Peyer's patch (tissue), 4 donors: ENCODE data around the gene CIPC. TPM values are rescaled to one million over a fixed set of nuclear protein-coding genes. Genes with fewer than 3 reads are reported as not detected.

Experiments
- DNase-seq, 3 donors: peaks; one replicate each; pipeline ENCODE4 v3.0.0-alpha.2; 2017 to 2019
- H3K27ac ChIP-seq, 4 donors: fragments of 200-600 bp; sonication (generic); one replicate each; pipeline ENCODE4 v1.5.1; 2016 to 2019
- H3K27me3 ChIP-seq, 2 donors: fragments of 200-600 bp; sonication (generic); one replicate each; pipeline ENCODE4 v1.5.1; 2019
- H3K36me3 ChIP-seq, 3 donors: fragments of 200-600 bp; sonication (generic); one replicate each; pipeline ENCODE4 v1.5.1; 2016 to 2019
- H3K4me1 ChIP-seq, 4 donors: fragments of 200-600 bp; sonication (generic); one replicate each; pipeline ENCODE4 v1.5.1; 2016 to 2019
- H3K4me3 ChIP-seq, 4 donors: fragments of 200-600 bp; sonication (generic); 1 replicate in 3 of 4; 2 replicates in 1 of 4; pipeline ENCODE4 v1.5.1; 2016 to 2019; ENCODE audit warnings: mild to moderate bottlenecking in 1 of 4
- H3K9me3 ChIP-seq, 4 donors: fragments of 200-600 bp; sonication (generic); one replicate each; pipeline ENCODE4 v1.5.1; 2016 to 2019; ENCODE audit warnings: mild to moderate bottlenecking in 1 of 4
- POLR2A ChIP-seq, 2 donors: fragments of 450-650 bp; IDR thresholded peaks; one replicate each; pipeline ENCODE4 v1.5.1; 2017; ENCODE audit warnings: antibody characterized with exemption in 2 of 2, mild to moderate bottlenecking in 2 of 2, moderate library complexity in 2 of 2
- total RNA-seq, 4 donors: library from RNA; depleted of rRNA; stranded (reverse); fragments of >200 nt; gene quantifications; one replicate each; pipeline ENCODE4 v1.1.0, GENCODE V29; 2016
- TF ChIP-seq, protein P1 (sequence below), 6 experiments: fragments of 450-650 bp in 4 of 6; fragments of 200-600 bp in 2 of 6; sonication (generic) in 1 of 6; IDR thresholded peaks; one replicate each; pipeline ENCODE4 v1.5.1; 2017 to 2019; ENCODE audit warnings: antibody characterized with exemption in 6 of 6, mild to moderate bottlenecking in 3 of 6, moderate library complexity in 1 of 6

CIPC gene
- total RNA-seq, 4 donors from 2014 or later = 22.3 to 66.7 (median 52.1) TPM

DNA sequence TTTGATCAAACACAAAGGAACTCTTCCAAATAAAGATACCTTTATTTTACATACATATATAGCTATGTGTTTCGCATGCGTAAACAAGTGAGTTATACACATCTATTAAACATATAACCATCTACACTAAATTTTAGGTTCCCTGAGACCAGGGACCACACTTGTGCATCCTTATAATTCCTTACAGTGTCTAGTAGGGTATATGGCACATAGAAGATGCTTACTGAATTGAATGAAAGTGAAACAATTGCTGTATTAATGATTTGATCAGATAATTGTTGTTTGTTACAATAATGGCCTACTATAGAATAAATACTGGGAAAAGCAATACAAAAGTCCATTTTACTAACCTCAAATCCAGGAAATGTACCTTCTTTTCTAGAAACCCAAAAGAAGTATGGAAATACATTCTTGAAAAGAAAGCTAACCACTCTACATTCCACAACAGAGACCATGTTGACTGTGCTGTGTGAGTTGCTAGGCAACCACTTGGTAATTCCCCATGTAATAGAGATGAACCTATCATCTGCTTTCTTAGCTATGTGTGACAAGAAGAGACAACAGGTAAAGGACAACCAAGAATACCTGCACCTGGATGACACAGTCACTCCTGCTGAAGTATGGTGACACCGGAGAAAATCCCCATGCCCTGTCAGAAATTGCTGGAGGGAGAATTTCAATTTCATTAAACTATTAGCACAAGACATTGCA lies 11.9 kb upstream of the CIPC start:
- H3K4me3 ChIP-seq = no peak overlapping the region
- peaks cover 0 to 7% (median 0%) of the 10 kb centered on the region in 4 donors for H3K9me3 ChIP-seq
- TF ChIP-seq, protein P1, sequence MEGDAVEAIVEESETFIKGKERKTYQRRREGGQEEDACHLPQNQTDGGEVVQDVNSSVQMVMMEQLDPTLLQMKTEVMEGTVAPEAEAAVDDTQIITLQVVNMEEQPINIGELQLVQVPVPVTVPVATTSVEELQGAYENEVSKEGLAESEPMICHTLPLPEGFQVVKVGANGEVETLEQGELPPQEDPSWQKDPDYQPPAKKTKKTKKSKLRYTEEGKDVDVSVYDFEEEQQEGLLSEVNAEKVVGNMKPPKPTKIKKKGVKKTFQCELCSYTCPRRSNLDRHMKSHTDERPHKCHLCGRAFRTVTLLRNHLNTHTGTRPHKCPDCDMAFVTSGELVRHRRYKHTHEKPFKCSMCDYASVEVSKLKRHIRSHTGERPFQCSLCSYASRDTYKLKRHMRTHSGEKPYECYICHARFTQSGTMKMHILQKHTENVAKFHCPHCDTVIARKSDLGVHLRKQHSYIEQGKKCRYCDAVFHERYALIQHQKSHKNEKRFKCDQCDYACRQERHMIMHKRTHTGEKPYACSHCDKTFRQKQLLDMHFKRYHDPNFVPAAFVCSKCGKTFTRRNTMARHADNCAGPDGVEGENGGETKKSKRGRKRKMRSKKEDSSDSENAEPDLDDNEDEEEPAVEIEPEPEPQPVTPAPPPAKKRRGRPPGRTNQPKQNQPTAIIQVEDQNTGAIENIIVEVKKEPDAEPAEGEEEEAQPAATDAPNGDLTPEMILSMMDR (IDR thresholded peaks at IDR 0.05) = no peak
- TF ChIP-seq POLR2A (IDR thresholded peaks at IDR 0.05) = no peak
- no peaks in the 10 kb centered on the region for H3K27me3 ChIP-seq
- no peak overlapping the region for H3K27ac ChIP-seq
- H3K36me3 ChIP-seq = no peaks in the 10 kb centered on the region
- no peak for DNase-seq
- no peaks in the 10 kb centered on the region for H3K4me1 ChIP-seq

DNA sequence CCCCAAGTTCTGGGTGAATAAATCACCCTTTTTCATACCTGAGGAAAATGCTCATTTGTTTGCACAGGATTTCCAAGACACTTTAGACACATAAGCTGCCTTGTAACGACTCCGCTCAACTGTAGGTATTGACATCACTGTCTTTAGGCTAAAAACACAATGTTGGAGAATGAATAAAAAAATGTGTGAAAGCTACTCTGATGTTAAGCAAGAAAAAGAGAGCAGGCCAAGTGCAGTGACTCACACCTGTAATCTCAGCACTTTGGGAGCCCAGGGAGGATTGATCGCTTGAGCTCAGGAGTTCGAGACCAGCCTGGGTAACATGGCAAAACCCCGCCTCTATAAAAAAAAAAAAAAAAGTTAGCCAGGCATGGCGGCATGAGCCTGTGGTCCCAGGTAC lies 11.1 kb upstream of the CIPC start:
- Histone ChIP-seq H3K9me3 (peaks cover 0 to 14% (median 2%) of the 10 kb centered on the region in 4 donors), H3K36me3 (no peaks in the 10 kb centered on the region), H3K4me1 (no peaks in the 10 kb centered on the region), H3K27me3 (no peaks in the 10 kb centered on the region), H3K27ac (no peak overlapping the region), H3K4me3 (no peak overlapping the region)
- DNase-seq = no peak
- TF ChIP-seq, protein P1 (IDR thresholded peaks at IDR 0.05) = no peak
- no peak for TF ChIP-seq POLR2A (IDR thresholded peaks at IDR 0.05)

DNA sequence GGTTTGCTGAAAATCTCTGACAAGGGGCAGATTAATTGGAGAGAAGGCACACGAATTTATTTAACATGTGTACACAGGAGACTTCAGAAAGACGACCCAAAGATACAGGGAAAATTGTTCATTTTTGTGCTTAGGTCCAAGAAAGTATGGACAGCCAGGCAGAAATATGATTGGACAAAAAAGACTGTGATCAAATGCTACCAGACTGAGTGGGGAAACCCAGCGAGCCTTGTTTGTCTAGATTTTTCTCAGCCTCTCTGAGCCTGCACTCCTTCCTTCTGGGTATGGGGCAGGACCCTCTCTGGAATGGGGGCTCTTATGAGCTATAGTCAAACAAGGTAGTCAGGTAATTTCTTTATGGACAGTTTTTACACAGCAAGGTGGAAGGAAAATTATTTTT lies 10.4 kb upstream of the CIPC start:
- peak overlapping the region in 2 of 4 donors; percentile 36 to 60 for H3K27ac ChIP-seq
- H3K36me3 ChIP-seq = no peaks in the 10 kb centered on the region
- DNase-seq = no peak
- no peaks in the 10 kb centered on the region for H3K27me3 ChIP-seq
- TF ChIP-seq, protein P1 (IDR thresholded peaks at IDR 0.05) = no peak
- no peaks in the 10 kb centered on the region for H3K4me1 ChIP-seq
- no peak overlapping the region for H3K4me3 ChIP-seq
- peaks cover 0 to 14% (median 2%) of the 10 kb centered on the region in 4 donors for H3K9me3 ChIP-seq

DNA sequence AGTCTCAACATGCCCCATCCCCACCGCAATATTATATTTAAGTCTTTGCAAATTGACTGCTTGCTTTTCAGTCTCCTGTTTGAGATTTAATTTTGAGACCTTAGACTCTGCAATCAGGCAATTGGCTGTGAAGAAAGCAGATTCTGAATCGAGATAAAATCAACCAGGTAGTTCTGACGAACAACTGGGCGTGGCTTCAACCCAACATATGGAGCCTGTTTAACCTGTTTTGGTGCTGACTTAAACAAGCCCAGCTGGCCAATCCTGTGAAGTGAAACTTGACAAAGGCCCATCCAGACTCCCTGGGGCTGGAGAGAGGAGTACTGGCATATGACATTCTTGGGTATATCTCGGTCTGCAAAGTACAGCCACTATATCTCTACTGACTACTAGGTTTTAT lies 9.8 kb upstream of the CIPC start:
- peak overlapping the region in 2 of 4 donors; percentile 36 to 60 for H3K27ac ChIP-seq
- peak in 2 of 3 donors; percentile 65 to 83 for DNase-seq
- peaks cover 0 to 14% (median 2%) of the 10 kb centered on the region in 4 donors for H3K9me3 ChIP-seq
- no peaks in the 10 kb centered on the region for H3K36me3 ChIP-seq
- H3K4me1 ChIP-seq = no peaks in the 10 kb centered on the region
- TF ChIP-seq, protein P1 (IDR thresholded peaks at IDR 0.05) = no peak
- TF ChIP-seq POLR2A (IDR thresholded peaks at IDR 0.05) = no peak
- no peak overlapping the region for H3K4me3 ChIP-seq
- H3K27me3 ChIP-seq = no peaks in the 10 kb centered on the region

DNA sequence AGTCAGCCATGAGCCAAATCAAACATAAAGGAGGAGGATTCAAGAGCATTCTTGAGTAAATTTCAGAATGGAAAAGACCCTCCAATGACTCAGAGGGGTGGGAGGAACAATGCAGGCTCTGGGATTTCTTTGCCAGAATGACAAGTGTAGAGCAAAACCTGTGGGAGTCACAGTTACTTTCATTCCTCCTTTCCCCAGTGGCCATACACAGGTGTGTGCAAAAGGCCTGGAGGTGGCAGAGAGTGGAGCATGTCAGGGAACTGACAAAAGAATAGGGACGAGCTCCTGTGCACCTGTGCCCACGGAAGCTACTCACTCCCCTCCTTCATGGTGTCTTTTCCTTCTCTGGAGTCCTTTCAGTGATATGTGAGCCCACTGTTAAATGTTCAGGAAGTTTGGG lies 9.4 kb upstream of the CIPC start:
- DNase-seq = no peak
- H3K27me3 ChIP-seq = no peaks in the 10 kb centered on the region
- peaks cover 0 to 14% (median 2%) of the 10 kb centered on the region in 4 donors for H3K9me3 ChIP-seq
- H3K4me3 ChIP-seq = no peak overlapping the region
- TF ChIP-seq POLR2A (IDR thresholded peaks at IDR 0.05) = no peak
- TF ChIP-seq, protein P1 (IDR thresholded peaks at IDR 0.05) = no peak
- H3K4me1 ChIP-seq = no peaks in the 10 kb centered on the region
- no peaks in the 10 kb centered on the region for H3K36me3 ChIP-seq
- peak overlapping the region in 2 of 4 donors; percentile 36 to 60 for H3K27ac ChIP-seq
